Thymus (tissue), 11 donors: Measurements from ENCODE around the gene RAB31. TPM values are rescaled to one million over a fixed set of nuclear protein-coding genes. Genes with fewer than 3 reads are reported as not detected.

Experiments used
- DNase-seq, 9 donors: peaks; one replicate each; pipeline ENCODE4 v3.0.0-alpha.2; 2013; ENCODE audit warnings: low spot score in 9 of 9, low read depth in 6 of 9, missing footprints in 1 of 9
- H3K27ac ChIP-seq, 2 donors: one replicate each; pipeline ENCODE4 v1.5.1; 2013; ENCODE audit warnings: control low read depth in 1 of 2, low read depth in 1 of 2, low read length in 1 of 2, mild to moderate bottlenecking in 1 of 2, moderate library complexity in 1 of 2
- H3K27me3 ChIP-seq, 2 donors: one replicate each; pipeline ENCODE4 v1.5.1; 2013; ENCODE audit warnings: low read length in 1 of 2; ENCODE audit not compliant: control insufficient read depth in 2 of 2, insufficient read depth in 1 of 2
- H3K36me3 ChIP-seq, 2 donors: one replicate each; pipeline ENCODE4 v1.5.1; 2013; ENCODE audit warnings: low read length in 1 of 2, mild to moderate bottlenecking in 1 of 2, moderate library complexity in 1 of 2; ENCODE audit not compliant: control insufficient read depth in 2 of 2, insufficient read depth in 2 of 2
- H3K4me1 ChIP-seq, 2 donors: one replicate each; pipeline ENCODE4 v1.5.1; 2013; ENCODE audit warnings: low read length in 2 of 2; ENCODE audit not compliant: control insufficient read depth in 2 of 2, insufficient read depth in 2 of 2
- H3K4me3 ChIP-seq, 2 donors: one replicate each; pipeline ENCODE4 v1.5.1; 2013; ENCODE audit warnings: low read length in 2 of 2, control low read depth in 1 of 2, mild to moderate bottlenecking in 1 of 2
- H3K9me3 ChIP-seq, 2 donors: one replicate each; pipeline ENCODE4 v1.5.1; 2013; ENCODE audit warnings: low read length in 1 of 2, mild to moderate bottlenecking in 1 of 2; ENCODE audit not compliant: control insufficient read depth in 2 of 2, insufficient read depth in 1 of 2
- WGBS: extraction: QIAGEN DNeasy Blood & Tissue Kit; methylation state at CpG from one replicate; pipeline ENCODE4 v1.1.7; 2013; 5-methylcytosine and 5-hydroxymethylcytosine counted together
- polyA plus RNA-seq: library from polyadenylated mRNA; stranded (reverse); fragments of 200-250 nt; gene quantifications from one replicate; pipeline ENCODE4 v1.2.3, GENCODE V29; 2013
- total RNA-seq: library from RNA; stranded (reverse); fragments of 120-200 nt; gene quantifications from one replicate; pipeline ENCODE4 v1.2.4, GENCODE V29; 2013
- donor health status: healthy.

The RAB31 gene
- total and polyA plus RNA-seq, 2 donors = 10.1 to 17.8 TPM

GRCh38 chr18:9782073-9782857 lies 74.2 kb downstream of the RAB31 start:
- no peaks in the 10 kb centered on the region for H3K9me3 ChIP-seq
- 98% methylated on average over 11 of the region's 11 CpGs for WGBS
- no peaks in the 10 kb centered on the region for H3K27me3 ChIP-seq
- no peak overlapping the region for H3K4me3 ChIP-seq
- H3K27ac ChIP-seq = no peak overlapping the region
- no peaks in the 10 kb centered on the region for H3K36me3 ChIP-seq
- peaks cover 0 to 3% of the 10 kb centered on the region in 2 donors for H3K4me1 ChIP-seq
- no peak for DNase-seq

GRCh38 chr18:9786631-9787030 lies 78.5 kb downstream of the RAB31 start:
- Histone ChIP-seq H3K9me3 (no peaks in the 10 kb centered on the region), H3K27ac (no peak overlapping the region), H3K27me3 (no peaks in the 10 kb centered on the region), H3K4me1 (peaks cover 0 to 3% of the 10 kb centered on the region in 2 donors), H3K36me3 (no peaks in the 10 kb centered on the region), H3K4me3 (no peak overlapping the region)
- WGBS = 96% methylated on average over 3 of the region's 3 CpGs
- no peak for DNase-seq

DNA sequence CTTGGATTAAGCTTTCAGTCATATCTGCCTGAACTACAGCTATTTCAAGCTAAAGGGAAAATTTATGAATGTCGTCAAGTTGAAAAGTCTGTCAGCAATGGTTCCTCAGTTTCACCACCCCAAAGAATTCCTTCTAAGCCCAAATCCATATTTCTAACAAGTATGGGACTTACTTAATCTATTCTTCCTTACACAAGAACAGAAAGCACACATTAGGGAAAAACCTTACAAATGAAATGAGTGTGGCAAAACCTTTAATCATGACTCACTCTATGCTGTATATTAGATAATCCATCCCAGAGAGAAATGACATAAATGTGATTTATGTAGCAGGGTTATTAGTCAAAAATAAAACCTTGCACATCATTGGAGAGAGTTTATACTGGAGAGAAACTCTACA lies 78.9 kb downstream of the RAB31 start:
- 98% methylated on average over 1 of the region's 1 CpG for WGBS

DNA sequence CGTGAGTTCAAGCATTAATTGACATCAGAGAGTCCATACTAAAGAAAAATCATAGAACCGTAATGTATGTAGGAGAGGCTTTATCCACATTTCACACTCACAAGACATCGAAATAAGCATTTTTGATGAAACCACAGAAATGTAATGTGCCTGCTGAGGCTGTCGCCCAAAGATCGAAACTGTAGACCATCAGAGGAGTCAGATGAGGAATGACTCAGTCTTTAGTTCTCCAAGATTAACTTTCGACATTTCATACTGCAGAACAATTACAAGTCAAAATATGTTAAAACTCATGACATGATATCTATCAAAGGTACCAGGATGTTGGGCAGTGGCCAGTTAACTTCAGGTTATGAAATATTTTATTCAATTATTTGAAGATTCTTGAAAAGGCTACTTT lies 79.6 kb downstream of the RAB31 start:
- no peak overlapping the region for H3K27ac ChIP-seq
- WGBS = 94% methylated on average over 6 of the region's 6 CpGs

More for the DNA sequence above, 78.9 kb downstream of the RAB31 start:
- Histone ChIP-seq H3K4me1 (peaks cover 0 to 3% of the 10 kb centered on the region in 2 donors), H3K27ac (no peak overlapping the region), H3K9me3 (no peaks in the 10 kb centered on the region), H3K4me3 (no peak overlapping the region), H3K27me3 (no peaks in the 10 kb centered on the region), H3K36me3 (no peaks in the 10 kb centered on the region)
- no peak for DNase-seq

DNA sequence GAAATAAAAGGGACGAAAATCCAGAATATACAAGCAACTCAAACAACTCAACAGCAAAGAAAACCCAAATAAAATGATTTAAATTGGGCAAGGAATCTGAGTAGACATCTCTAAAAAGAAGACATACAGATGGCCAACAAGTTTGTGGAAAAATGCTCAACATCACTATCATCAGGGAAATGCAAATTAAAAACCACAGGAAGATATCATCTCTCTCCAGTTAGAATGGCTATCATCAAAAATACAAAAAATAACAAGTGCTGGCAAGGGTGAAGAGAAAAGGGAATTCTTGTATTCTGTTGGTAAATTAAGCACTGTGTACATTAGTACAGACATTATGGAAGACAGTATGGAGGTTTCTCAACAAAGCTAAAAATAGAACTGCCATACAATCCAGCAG lies 80.0 kb downstream of the RAB31 start:
- H3K4me3 ChIP-seq = no peak overlapping the region
- no peak for DNase-seq
- no peak overlapping the region for H3K27ac ChIP-seq
- H3K4me1 ChIP-seq = peaks cover 0 to under 1% of the 10 kb centered on the region in 2 donors
- 97% methylated on average over 1 of the region's 1 CpG for WGBS
- no peaks in the 10 kb centered on the region for H3K9me3 ChIP-seq
- no peaks in the 10 kb centered on the region for H3K27me3 ChIP-seq
- no peaks in the 10 kb centered on the region for H3K36me3 ChIP-seq

More for the DNA sequence above, 79.6 kb downstream of the RAB31 start:
- Histone ChIP-seq H3K27me3 (no peaks in the 10 kb centered on the region), H3K4me1 (peaks cover 0 to 3% of the 10 kb centered on the region in 2 donors), H3K36me3 (no peaks in the 10 kb centered on the region), H3K9me3 (no peaks in the 10 kb centered on the region), H3K4me3 (no peak overlapping the region)
- DNase-seq = no peak

- Histone ChIP-seq H3K4me3 (no peak overlapping the region), H3K27me3 (no peaks in the 10 kb centered on the region), H3K36me3 (no peaks in the 10 kb centered on the region), H3K27ac (no peak overlapping the region), H3K4me1 (no peaks in the 10 kb centered on the region), H3K9me3 (no peaks in the 10 kb centered on the region)
- no peak for DNase-seq
- 96% methylated on average over 2 of the region's 2 CpGs for WGBS
Measured at GRCh38 chr18:9788860-9789259, 80.8 kb downstream of the RAB31 start.

DNA sequence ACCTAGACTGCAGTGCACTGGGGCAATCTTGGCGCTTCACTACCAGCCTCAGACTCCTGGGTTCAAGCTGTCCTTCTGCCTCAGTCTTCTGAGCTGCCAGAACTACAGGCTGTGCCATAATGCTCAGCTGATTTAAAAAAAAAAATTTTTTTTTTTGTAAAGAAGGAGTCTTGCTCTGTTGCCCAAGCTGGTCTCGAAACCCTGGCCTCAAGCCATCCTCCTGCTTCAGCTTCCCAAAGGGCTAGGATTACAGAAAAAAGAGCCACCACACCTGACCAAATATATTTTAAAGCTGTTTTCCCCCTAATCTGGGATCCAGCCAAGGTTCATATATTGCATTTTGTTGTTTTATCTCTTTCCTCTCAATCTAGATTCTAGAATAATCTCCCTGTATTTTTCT lies 82.2 kb downstream of the RAB31 start:
- no peak for DNase-seq
- WGBS = 94% methylated on average over 2 of the region's 2 CpGs
- H3K4me1 ChIP-seq = no peaks in the 10 kb centered on the region
- no peaks in the 10 kb centered on the region for H3K27me3 ChIP-seq
- H3K9me3 ChIP-seq = no peaks in the 10 kb centered on the region
- H3K27ac ChIP-seq = no peak overlapping the region
- no peaks in the 10 kb centered on the region for H3K36me3 ChIP-seq
- no peak overlapping the region for H3K4me3 ChIP-seq

GRCh38 chr18:9791991-9792390 lies 83.9 kb downstream of the RAB31 start:
- DNase-seq = no peak
- no peaks in the 10 kb centered on the region for H3K36me3 ChIP-seq
- no peaks in the 10 kb centered on the region for H3K9me3 ChIP-seq
- no peaks in the 10 kb centered on the region for H3K27me3 ChIP-seq
- H3K4me3 ChIP-seq = no peak overlapping the region
- no peaks in the 10 kb centered on the region for H3K4me1 ChIP-seq
- WGBS = 98% methylated on average over 2 of the region's 2 CpGs
- no peak overlapping the region for H3K27ac ChIP-seq

DNA sequence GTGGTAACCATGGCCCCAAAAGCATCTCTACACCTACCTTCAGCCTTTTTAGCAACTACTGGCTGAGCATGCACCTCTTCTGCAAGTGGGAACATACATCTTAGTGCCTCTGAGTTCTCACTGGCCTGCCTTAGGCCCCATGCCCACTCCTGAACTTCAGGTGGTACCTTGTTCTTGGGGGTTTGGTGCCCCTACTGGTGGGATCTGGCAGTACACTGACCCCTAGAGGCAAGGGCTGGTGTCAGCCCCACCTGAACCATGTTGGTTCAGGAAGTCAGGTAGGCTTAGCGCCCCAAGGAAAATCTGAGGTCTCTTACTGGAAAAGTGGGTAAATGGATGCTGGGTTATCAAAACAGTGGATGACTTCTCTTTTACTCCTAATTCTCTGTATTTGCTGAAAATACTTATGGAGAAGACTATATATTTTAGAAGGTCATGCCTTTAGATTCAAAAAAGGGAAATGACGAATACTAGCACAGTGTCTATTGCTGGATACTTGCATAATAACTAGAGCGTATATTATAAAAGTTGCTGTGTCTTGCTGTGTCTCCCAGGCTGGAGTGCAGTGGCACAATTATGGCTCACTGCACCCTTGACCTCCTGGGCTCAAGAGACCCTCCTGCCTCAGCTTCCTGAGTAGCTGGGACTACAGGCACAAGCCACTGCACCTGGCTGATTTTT lies 84.6 kb downstream of the RAB31 start:
- H3K27me3 ChIP-seq = no peaks in the 10 kb centered on the region
- H3K9me3 ChIP-seq = no peaks in the 10 kb centered on the region
- no peak overlapping the region for H3K27ac ChIP-seq
- 98% methylated on average over 3 of the region's 3 CpGs for WGBS
- no peak overlapping the region for H3K4me3 ChIP-seq
- H3K36me3 ChIP-seq = no peaks in the 10 kb centered on the region
- no peaks in the 10 kb centered on the region for H3K4me1 ChIP-seq
- peak in 6 of 9 donors; percentile 9 to 41 (median 16) for DNase-seq
